ENCODE results near the gene MGAT5.
"Not testable (repeated sequence)": the region's sequence is repeated elsewhere in the genome, so short reads cannot be mapped to it uniquely, and the experiment has no call there.

The MGAT5 gene

GRCh38 chr2:134278553-134278952 lies 24.7 kb downstream of the MGAT5 start:
- no peak for DNase-seq (ENCODE audit: low spot score)

GRCh38 chr2:134279417-134279816 lies 25.5 kb downstream of the MGAT5 start:
- no peak for DNase-seq (ENCODE audit: low spot score)

GRCh38 chr2:134280231-134280630 lies 26.4 kb downstream of the MGAT5 start:
- no peak for DNase-seq (ENCODE audit: low spot score)

GRCh38 chr2:134280726-134281125 lies 26.9 kb downstream of the MGAT5 start:
- DNase-seq (ENCODE audit: low spot score): no peak

- no peak for DNase-seq (ENCODE audit: low spot score)
Observed at GRCh38 chr2:134281815-134282419, 28.0 kb downstream of the MGAT5 start.

- DNase-seq (ENCODE audit: low spot score): no peak
Observed at GRCh38 chr2:134282629-134283400, 28.9 kb downstream of the MGAT5 start.

GRCh38 chr2:134283661-134284060 lies 29.8 kb downstream of the MGAT5 start:
- no peak for DNase-seq (ENCODE audit: low spot score)

GRCh38 chr2:134284119-134284670 lies 30.3 kb downstream of the MGAT5 start:
- DNase-seq (ENCODE audit: low spot score): no peak

GRCh38 chr2:134287323-134287722 lies 33.5 kb downstream of the MGAT5 start:
- no peak for DNase-seq (ENCODE audit: low spot score)

- DNase-seq (ENCODE audit: low spot score): no peak
Observed at GRCh38 chr2:134288814-134289213, 34.9 kb downstream of the MGAT5 start.

GRCh38 chr2:134289225-134289624 lies 35.4 kb downstream of the MGAT5 start:
- no peak for DNase-seq (ENCODE audit: low spot score)

GRCh38 chr2:134290358-134290757 lies 36.5 kb downstream of the MGAT5 start:
- DNase-seq (ENCODE audit: low spot score): no peak

- DNase-seq (ENCODE audit: low spot score): no peak
Observed at GRCh38 chr2:134292514-134292913, 38.6 kb downstream of the MGAT5 start.

- no peak for DNase-seq (ENCODE audit: low spot score)
Observed at GRCh38 chr2:134293719-134294537, 40.1 kb downstream of the MGAT5 start.

GRCh38 chr2:134294598-134294997 lies 40.7 kb downstream of the MGAT5 start:
- DNase-seq (ENCODE audit: low spot score): not testable (repeated sequence)

- no peak for DNase-seq (ENCODE audit: low spot score)
Observed at GRCh38 chr2:134295441-134295840, 41.6 kb downstream of the MGAT5 start.

GRCh38 chr2:134296301-134296700 lies 42.4 kb downstream of the MGAT5 start:
- DNase-seq (ENCODE audit: low spot score): no peak

- no peak for DNase-seq (ENCODE audit: low spot score)
Observed at GRCh38 chr2:134299334-134299733, 45.5 kb downstream of the MGAT5 start.

GRCh38 chr2:134300585-134300984 lies 46.7 kb downstream of the MGAT5 start:
- DNase-seq (ENCODE audit: low spot score): no peak

GRCh38 chr2:134301099-134301927 lies 47.4 kb downstream of the MGAT5 start:
- DNase-seq (ENCODE audit: low spot score): no peak

GRCh38 chr2:134301928-134302260 lies 48.0 kb downstream of the MGAT5 start:
- no peak for DNase-seq (ENCODE audit: low spot score)

All from left forelimb (tissue), 1 donor.